SK-N-SH treated with all-trans-retinoic acid at 6 μM for 48 hours (cell line): ENCODE data around the gene BRPF3.

ENCODE experiments used
- BACH2 ChIP-seq: fragments of 250-450 bp; sonication (Bioruptor Pico); IDR thresholded peaks from 2 replicates; pipeline ENCODE4 v1.9.0; 2021; ENCODE audit warnings: mild to moderate bottlenecking, borderline replicate concordance
- TSHZ2 ChIP-seq: fragments of 250-450 bp; sonication (Bioruptor Pico); IDR thresholded peaks from 2 replicates; pipeline ENCODE4 v1.5.0; 2020; ENCODE audit warnings: mild to moderate bottlenecking, moderate library complexity
- ZNF8 ChIP-seq: fragments of 450-650 bp; formaldehyde crosslinking; IDR thresholded peaks from 2 replicates; pipeline ENCODE4 v1.5.0; 2020; ENCODE audit warnings: mild to moderate bottlenecking, moderate library complexity

DNA sequence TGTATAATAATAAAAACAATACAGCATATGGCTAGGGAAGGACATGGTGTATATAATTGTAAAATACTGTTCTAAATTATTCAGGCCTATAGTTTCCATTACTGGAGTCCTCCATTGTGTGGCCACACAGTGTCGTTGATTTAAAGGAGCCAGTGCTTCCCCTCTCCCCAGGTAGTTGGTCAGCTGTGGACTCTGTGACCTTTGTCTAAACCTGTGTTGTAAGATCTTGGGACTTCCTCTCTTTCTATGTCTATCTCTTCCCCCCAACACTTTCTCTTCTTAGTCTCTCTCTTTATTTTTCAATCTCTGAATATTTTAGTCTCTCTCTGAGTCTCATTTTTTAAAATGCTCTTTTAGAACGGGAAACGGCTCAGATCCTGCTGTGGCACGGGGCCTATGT, 35.6 kb downstream of the BRPF3 start:
- no peak for TF ChIP-seq TSHZ2
- no peak for TF ChIP-seq ZNF8 (CRISPR knock-in tag)
- no peak for TF ChIP-seq BACH2
